ENCODE measurements around the gene VPS54. TPM values are rescaled to one million over a fixed set of nuclear protein-coding genes. Genes with fewer than 3 reads are reported as not detected.

The VPS54 gene
- total and polyA plus RNA-seq, 9 of the 15 experiments (the other 6 are each of a cell fraction or from before 2014, with no cell fraction given), result 4.9 to 23.2 (median 13.2) TPM

Small RNA genes lying within 50 kb of the gene (small RNA-seq; reads per million reads assigned to genes)
- gene RF01293, result not detected

Other genes starting within 250 kb of the VPS54 start
- 25.2 and 25.5 TPM in 2 replicates for gene UGP2, start 177.5 kb downstream of the VPS54 start, total RNA-seq (2014; rRNA removed)
- gene UGP2, start 177.5 kb downstream of the VPS54 start, total RNA-seq (2014; rRNA removed; fragmentation: Illumina TruSeq; extraction: Trizol), result 51.0 and 57.9 TPM in 2 replicates
- 61.5 and 62.0 TPM in 2 replicates for gene UGP2, start 177.5 kb downstream of the VPS54 start, total RNA-seq (2015; rRNA removed; fragmentation: Illumina TruSeq; extraction: Trizol)
- 44.0 and 52.4 TPM in 2 replicates for gene UGP2, start 177.5 kb downstream of the VPS54 start, total RNA-seq (2021)
- gene UGP2, start 177.5 kb downstream of the VPS54 start, polyA plus RNA-seq (2011; rRNA removed), result 41.6 and 67.7 TPM in 2 replicates
- gene UGP2, start 177.5 kb downstream of the VPS54 start, polyA plus RNA-seq (2014; fragmentation: Illumina TruSeq; extraction: Trizol), result 56.1 and 69.3 TPM in 2 replicates
- 10 to 100 TPM; 58.9 to 59.6 TPM for gene UGP2, start 177.5 kb downstream of the VPS54 start, polyA plus RNA-seq (2014; fragmentation: Nextera tagmentation; extraction: Ambion mirVana)
- 47.3 and 48.9 TPM in 2 replicates for gene UGP2, start 177.5 kb downstream of the VPS54 start, polyA plus RNA-seq (2014; rRNA removed)
- gene PELI1, start 125.0 kb upstream of the VPS54 start, total RNA-seq (2014; rRNA removed), result 11.6 and 12.9 TPM in 2 replicates
- 12.1 and 13.1 TPM in 2 replicates for gene PELI1, start 125.0 kb upstream of the VPS54 start, total RNA-seq (2014; rRNA removed; fragmentation: Illumina TruSeq; extraction: Trizol)
- gene PELI1, start 125.0 kb upstream of the VPS54 start, total RNA-seq (2015; rRNA removed; fragmentation: Illumina TruSeq; extraction: Trizol), result 7.5 and 7.7 TPM in 2 replicates
- gene PELI1, start 125.0 kb upstream of the VPS54 start, total RNA-seq (2021), result 15.7 and 19.2 TPM in 2 replicates
- 16.0 and 16.6 TPM in 2 replicates for gene PELI1, start 125.0 kb upstream of the VPS54 start, polyA plus RNA-seq (2011; rRNA removed)
- gene PELI1, start 125.0 kb upstream of the VPS54 start, polyA plus RNA-seq (2014; fragmentation: Illumina TruSeq; extraction: Trizol), result 10.8 and 12.5 TPM in 2 replicates
- 1 to 10 TPM; 3.3 to 3.9 TPM for gene PELI1, start 125.0 kb upstream of the VPS54 start, polyA plus RNA-seq (2014; fragmentation: Nextera tagmentation; extraction: Ambion mirVana)
- gene PELI1, start 125.0 kb upstream of the VPS54 start, polyA plus RNA-seq (2014; rRNA removed), result 9.2 and 12.5 TPM in 2 replicates

All from K562 (cell line).